Fibroblast of the aortic adventitia (primary cell): ENCODE measurements around the gene REPIN1. TPM values are rescaled to one million over a fixed set of nuclear protein-coding genes. Genes with fewer than 3 reads are reported as not detected.

Source experiments
- DNase-seq: peaks from one replicate; pipeline ENCODE4 v3.0.0-alpha.2; 2010; ENCODE audit warnings: low read depth
- H3K4me3 ChIP-seq: 2 replicates; pipeline ENCODE4 v1.5.1; 2011; ENCODE audit warnings: low read depth, mild to moderate bottlenecking, control low read depth, low read length, moderate library complexity
- total RNA-seq: library from RNA; depleted of rRNA; stranded (reverse); fragments of >200 nt; gene quantifications from 2 replicates; pipeline ENCODE4 v1.2.3, GENCODE V29; 2012; ENCODE audit warnings: low replicate concordance
- TF ChIP-seq, protein P1 (sequence below): IDR thresholded peaks from 2 replicates; pipeline ENCODE4 v1.5.1; 2011; ENCODE audit warnings: mild to moderate bottlenecking, low read length, control low read depth, inconsistent platforms; ENCODE audit not compliant: insufficient read depth

The REPIN1 gene
- total RNA-seq, 1 donor, result 33.6 TPM

DNA sequence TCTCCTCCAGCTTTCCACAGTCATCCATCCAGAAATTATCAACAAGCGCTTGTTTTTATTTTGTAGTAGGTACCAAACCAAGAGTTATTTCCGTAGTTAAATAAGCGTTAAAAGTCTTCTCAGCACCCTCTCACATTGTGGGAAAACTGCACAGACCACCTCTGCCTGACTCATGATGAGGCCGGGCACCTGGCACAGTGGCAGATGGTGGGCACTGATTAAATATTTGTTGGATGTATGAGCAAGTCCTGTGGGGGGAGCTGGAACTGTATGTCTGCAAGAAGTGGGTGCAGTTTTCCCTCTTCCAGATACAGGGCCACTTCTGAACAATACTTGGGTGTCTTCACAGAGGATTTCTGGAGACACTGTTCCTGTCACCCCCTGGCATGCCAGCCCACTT is 5.3 kb upstream of the REPIN1 start:
- no peak overlapping the region for H3K4me3 ChIP-seq
- DNase-seq, result no peak
- TF ChIP-seq, protein P1, sequence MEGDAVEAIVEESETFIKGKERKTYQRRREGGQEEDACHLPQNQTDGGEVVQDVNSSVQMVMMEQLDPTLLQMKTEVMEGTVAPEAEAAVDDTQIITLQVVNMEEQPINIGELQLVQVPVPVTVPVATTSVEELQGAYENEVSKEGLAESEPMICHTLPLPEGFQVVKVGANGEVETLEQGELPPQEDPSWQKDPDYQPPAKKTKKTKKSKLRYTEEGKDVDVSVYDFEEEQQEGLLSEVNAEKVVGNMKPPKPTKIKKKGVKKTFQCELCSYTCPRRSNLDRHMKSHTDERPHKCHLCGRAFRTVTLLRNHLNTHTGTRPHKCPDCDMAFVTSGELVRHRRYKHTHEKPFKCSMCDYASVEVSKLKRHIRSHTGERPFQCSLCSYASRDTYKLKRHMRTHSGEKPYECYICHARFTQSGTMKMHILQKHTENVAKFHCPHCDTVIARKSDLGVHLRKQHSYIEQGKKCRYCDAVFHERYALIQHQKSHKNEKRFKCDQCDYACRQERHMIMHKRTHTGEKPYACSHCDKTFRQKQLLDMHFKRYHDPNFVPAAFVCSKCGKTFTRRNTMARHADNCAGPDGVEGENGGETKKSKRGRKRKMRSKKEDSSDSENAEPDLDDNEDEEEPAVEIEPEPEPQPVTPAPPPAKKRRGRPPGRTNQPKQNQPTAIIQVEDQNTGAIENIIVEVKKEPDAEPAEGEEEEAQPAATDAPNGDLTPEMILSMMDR, result no peak

DNA sequence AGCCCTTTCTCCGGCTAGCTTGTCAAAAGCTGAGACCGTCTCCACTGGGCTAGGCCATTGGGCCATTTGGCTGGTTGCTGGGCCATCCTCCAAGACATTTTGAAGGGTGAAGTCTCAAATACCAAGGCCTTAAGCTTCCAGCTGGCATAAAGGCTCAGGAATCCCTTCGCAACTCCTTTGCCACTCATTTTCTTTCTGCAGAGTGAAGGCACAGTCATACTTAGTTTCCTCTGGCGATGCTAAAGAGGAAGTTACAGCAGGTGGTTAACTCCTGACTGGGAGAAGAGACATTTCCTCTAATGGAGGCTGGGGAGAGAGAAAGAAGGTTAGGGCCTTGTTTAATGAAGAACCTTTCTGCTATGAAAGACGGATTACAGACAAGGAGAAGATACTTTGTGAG is 4.8 kb upstream of the REPIN1 start:
- H3K4me3 ChIP-seq, result no peak overlapping the region
- TF ChIP-seq, protein P1, result no peak
- no peak for DNase-seq

DNA sequence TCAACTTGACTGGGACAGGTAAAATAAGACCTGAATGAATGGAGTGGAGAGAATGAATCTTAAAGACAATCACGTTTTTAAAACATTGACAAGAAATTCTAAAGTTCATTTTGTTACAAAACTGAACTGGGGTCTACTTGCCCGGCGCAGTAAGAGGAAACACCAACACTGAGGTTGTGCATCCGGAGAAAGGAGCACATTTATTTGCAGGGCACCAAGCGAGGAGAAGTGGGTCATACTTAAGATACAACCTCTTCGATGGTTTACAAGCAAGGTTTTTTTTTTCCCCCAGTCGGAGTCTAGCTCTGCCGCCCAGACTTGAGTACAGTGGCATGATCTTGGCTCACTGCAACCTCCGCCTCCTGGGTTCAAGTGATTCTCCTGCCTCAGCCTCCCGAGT is 3.4 kb upstream of the REPIN1 start:
- TF ChIP-seq, protein P1, result no peak
- DNase-seq, result no peak
- H3K4me3 ChIP-seq, result no peak overlapping the region

DNA sequence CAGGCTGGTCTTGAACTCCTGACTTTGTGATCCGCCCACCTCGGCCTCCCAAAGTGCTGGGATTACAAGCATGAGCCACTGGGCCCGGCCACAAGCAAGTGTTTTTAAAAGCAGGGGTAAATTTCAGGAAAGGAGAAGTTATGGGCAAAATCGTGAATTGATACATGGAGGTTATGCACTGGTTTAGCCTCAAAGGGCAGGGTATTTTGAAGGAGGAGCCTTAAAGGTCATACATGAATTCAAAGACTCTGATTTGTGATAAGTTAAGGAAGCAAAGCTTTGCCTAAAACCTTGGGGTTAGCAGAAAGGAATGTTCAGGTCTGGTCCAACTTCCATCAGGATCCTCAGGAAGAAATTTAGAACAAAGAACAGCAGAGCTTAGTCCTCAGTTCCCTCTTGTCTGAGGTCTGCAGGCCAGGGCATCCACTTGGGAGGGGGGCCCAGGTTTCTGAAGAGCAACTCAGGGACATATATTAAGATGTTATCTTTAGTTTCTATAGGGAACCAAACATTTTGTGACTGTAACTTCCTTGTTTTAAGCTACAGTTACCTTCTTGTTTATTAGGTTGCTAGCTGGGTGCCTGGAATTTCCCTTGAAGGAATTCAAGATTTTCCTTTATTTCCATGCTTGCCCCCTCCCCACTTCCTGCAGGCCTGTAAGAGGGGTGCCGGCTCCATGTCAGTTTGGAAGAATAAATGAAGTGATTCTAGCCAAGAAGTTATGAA is 2.8 kb upstream of the REPIN1 start:
- no peak overlapping the region for H3K4me3 ChIP-seq
- TF ChIP-seq, protein P1, result no peak
- DNase-seq, result no peak

DNA sequence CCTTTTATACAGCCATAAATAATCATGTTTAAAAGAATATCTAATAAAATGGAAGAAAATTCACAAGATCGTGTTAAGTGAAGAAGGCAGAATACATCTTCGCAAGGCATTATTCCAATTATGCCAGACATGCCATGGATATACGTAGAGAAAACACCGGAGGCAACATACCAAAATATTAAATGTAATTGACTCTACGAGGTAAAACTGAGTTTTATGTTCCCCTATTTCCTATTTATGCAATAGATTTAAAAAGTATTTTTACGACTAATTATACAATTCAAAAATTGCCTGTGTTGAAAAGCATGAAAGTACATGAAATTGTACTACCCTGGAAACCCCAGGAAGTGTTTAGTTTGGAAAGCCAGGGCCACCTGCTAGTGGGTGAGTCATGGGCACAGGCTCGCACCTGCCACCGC is 936 bp upstream of the REPIN1 start:
- no peak for DNase-seq
- H3K4me3 ChIP-seq, result peak overlapping the region; percentile 95
- TF ChIP-seq, protein P1, result no peak

DNA sequence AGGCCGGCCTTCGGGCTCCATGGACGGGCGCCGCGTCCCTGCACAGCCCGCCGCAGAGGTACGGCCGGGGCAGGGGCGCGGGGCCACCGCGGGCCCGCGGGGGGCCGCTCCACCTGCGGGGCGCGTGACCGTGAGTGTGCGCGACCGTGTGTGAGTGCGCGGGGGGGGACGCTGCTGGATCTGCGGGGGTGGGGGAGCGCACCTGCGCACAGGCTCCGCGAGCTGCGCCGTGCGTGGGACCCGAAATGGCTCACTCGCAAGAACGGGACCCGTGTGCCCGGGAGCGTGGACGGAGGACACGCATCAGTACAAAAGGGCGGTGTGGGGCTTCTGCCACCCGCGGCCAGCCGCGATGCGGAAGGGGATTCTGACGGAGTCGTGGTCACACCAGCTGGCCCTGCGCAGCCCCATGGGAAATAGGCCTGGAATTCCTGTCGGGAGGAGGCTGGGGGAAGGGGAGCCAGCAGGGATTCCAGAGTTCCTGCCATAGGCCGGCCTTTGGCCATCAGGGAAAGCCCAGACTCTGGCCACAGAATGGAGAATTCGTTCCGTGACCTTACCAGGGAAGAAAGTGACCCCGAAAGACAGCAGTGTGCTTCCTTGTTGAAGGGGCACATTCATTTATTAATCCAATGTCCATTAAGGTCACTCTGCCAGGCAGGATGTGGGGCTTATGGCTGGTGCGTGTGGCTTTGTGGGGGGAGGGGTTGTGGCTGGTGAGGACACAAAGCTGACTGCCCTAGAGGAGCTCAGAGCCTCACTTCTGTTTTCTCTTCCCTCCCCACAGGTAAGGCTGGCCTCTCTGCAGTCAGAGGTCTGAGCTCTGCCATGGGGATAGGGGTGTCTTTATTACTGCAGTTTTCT is 494 bp downstream of the REPIN1 start:
- DNase-seq, result peak; percentile 59
- peak overlapping the region; percentile 95 for H3K4me3 ChIP-seq
- TF ChIP-seq, protein P1, result no peak
